OCI-LY7 (cell line): ENCODE data around the gene TMEM244.

Source experiments
- EZH2phosphoT487 ChIP-seq: fragments of 200-600 bp; sonication (generic); IDR thresholded peaks from 2 replicates; pipeline ENCODE4 v1.6.1; 2018; ENCODE audit warnings: low read depth, borderline replicate concordance, mild to moderate bottlenecking, mixed run types, antibody characterized with exemption, low read length, moderate library complexity, mixed read lengths
- TF ChIP-seq, protein P1 (sequence below): fragments of 200-600 bp; sonication (generic); conservative IDR thresholded peaks from 2 replicates; pipeline ENCODE4 v1.5.1; 2014; ENCODE audit warnings: mild to moderate bottlenecking, antibody characterized with exemption, low read length, moderate library complexity, mixed read lengths

DNA sequence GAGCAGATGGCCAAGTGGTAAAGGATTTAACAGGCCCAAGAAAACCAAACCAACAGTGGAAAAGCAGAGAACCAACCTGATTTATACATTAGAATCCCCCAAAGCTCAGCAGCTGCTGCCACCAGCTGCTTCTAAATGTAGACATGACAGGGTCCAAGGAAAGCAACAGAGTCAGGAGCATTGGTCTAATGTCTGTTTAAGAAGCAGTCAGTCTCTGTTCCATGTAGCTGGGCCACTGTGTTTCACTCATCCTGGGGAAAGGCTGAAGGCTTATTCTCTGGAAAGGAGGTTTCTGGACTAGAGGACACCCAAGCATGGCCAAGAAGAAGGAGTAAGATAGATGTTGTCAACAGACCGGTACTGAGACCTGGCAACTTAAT is 75.4 kb downstream of the TMEM244 start:
- TF ChIP-seq, protein P1, sequence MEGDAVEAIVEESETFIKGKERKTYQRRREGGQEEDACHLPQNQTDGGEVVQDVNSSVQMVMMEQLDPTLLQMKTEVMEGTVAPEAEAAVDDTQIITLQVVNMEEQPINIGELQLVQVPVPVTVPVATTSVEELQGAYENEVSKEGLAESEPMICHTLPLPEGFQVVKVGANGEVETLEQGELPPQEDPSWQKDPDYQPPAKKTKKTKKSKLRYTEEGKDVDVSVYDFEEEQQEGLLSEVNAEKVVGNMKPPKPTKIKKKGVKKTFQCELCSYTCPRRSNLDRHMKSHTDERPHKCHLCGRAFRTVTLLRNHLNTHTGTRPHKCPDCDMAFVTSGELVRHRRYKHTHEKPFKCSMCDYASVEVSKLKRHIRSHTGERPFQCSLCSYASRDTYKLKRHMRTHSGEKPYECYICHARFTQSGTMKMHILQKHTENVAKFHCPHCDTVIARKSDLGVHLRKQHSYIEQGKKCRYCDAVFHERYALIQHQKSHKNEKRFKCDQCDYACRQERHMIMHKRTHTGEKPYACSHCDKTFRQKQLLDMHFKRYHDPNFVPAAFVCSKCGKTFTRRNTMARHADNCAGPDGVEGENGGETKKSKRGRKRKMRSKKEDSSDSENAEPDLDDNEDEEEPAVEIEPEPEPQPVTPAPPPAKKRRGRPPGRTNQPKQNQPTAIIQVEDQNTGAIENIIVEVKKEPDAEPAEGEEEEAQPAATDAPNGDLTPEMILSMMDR, result no peak
- TF ChIP-seq EZH2phosphoT487, result no peak
